HG02678 (cell line): ENCODE results near the gene SIRPA.

Source experiments
- ATAC-seq: cut with Tn5 transposase; IDR thresholded peaks from one replicate; pipeline ENCODE4 v1.9.1; 2021; ENCODE audit warnings: mild to moderate bottlenecking, moderate library complexity; ENCODE audit not compliant: unreplicated experiment

SIRPA gene

DNA sequence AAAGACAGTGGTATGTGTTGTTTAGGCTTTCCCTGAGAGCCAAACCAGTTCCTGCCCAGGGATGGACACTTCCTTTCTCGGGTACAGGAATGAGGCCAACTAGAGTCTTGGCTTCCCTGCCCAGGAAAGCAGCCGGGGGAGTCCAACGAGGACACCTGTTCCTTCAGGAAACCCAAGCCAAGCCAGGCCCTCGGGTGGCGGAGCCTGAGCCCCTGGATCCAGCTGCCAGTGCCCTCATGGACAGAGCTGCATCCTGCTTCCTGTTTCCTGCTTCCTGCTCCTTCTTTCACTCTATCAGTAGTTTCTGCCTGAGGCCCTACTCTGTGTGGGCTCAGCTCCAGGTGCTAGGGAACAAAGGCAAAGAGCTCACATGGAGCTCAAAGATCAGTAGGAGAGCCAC lies 7.9 kb upstream of the SIRPA start:
- ATAC-seq = no peak

DNA sequence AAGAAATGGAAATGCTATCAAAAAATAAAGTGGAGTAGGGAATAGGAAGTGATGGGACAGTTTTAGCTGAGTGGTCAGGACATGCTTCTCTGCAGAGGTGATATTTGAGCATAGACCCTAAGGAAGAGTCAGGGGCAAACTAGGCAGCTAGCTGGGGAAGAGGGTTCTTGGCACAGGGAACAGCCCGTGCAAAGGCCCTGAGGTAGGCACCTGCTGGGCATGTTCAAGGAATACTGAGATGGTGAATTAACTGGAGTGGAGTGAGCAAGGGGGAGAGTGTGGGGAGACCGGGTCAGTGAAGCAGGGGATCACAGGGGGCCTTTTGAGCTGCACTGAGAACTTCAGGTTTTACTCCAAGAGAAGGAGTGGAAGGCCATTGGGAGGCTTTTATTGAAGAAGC lies 7.5 kb upstream of the SIRPA start:
- ATAC-seq = no peak

DNA sequence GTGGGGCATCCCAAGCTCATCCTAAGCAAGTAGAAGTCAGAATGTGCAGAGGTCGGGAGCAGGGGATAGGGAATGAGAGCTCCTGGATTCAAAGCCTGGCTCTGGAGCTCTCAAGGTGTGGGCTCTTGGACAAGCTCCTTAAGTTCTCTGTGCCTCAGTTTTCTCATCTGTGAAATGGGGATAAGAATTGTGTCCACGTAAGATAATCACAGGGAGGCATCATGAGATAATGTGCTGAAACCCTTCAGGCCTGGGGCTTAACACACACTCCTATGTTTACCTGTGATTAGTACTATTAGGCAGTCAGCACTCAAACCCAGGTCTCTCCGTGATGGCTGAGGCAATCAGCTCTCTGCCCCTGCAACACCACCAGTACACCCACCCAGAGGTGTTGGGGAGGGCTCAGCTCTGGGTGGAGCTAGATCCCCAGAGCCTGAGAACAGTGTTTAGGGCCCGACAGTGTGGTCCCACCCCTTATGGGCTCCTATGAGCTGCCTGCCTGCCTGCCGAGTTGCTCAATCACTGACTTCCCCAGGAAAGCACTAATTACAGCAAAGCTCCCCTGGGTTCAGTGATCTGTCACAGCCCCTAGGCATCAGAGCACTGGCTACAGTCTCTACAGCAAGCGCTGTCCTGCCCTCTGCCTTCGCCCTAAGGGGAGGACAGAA lies 6.3 kb upstream of the SIRPA start:
- no peak for ATAC-seq

DNA sequence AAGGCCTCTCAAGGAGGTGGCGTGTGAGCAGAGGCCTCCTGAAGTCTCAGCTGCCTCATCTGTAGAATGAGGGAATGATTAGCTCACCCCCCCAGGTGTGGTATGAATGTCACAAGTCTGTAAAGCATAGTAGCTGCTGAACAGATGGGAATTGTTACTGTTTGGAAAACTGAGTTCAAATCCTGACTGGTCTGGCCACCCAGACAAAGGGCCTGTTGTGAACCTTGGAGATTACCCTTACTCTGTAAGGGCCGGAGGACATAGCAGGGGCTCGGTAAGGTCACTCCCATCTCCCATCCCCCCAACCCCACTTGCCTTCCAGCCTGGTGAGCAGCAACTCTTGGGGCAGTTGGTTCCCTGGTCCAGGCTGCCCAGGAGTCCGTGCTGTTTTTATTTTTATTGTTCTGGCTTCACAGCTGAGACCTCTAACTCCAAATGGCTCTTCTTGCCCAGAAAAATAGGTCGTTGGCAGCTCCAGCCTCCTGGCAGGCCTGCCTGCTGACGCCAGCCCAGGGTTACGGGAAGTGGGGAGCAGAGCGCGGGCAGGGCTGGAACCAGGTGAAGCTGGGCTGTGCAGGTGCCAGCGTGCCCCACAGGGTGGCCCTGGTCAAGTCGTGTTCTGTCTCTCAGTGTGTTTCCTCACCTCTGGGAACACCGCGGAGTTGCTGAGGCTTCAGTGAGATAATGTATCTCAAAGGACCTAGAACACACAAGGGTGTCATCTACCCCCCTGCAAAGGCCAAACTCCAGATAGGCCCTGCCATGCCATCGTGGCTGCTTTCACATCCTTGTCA lies 4.5 kb upstream of the SIRPA start:
- ATAC-seq = no peak

DNA sequence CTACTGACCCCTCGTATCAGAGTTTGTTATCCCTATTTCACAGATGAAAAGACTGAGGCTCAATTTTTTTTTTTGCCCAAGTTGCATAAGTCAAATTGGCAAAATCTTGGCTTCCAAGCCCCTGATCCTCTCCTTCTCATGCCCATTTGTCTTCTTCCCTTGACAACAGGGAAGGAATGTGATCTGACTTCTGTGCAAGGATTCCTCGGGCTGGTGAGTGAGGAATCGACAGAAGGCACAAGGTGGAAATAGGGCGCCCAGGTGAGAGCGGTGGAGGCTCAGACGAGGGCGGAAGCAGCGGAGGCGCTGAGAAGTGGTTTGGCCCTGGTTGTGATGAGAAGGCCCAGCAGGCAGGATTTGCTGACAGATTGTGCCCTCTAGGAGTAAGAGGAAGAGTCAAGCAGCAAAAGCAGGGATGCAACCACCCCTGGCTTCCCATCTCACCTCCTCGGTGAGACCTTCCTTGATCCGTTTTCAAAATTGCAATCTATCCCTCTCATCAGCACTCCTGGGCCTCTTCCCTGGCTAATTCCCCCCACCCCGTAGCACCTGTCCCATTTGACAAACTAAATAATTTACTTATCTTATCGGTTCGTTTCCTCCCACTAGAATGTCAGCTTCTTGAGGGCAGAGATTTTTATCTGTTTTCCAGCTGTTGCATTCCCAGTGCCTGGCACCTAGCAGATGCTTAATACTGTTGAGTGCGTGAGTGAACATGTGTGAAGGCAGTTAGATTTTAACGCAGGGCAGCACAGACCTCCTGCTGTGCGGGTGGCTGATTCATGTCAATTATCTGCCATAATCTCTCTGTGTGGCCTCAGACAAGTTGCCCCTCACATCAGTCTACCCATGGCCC lies 3.7 kb upstream of the SIRPA start:
- no peak for ATAC-seq

DNA sequence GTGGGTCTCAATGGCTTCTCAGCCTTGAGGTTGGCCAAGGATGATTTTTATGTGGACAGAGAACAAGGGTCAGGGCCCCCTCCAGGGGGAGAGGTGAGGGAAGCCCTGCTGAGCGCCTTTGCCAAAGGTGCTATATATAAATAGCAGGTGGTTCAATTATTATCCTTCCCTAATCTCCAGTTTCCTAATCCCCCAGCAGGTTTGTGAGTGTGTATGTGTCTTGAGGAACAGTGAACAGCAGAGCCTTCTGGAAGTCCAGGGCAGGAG lies 3.2 kb upstream of the SIRPA start:
- ATAC-seq = no peak

DNA sequence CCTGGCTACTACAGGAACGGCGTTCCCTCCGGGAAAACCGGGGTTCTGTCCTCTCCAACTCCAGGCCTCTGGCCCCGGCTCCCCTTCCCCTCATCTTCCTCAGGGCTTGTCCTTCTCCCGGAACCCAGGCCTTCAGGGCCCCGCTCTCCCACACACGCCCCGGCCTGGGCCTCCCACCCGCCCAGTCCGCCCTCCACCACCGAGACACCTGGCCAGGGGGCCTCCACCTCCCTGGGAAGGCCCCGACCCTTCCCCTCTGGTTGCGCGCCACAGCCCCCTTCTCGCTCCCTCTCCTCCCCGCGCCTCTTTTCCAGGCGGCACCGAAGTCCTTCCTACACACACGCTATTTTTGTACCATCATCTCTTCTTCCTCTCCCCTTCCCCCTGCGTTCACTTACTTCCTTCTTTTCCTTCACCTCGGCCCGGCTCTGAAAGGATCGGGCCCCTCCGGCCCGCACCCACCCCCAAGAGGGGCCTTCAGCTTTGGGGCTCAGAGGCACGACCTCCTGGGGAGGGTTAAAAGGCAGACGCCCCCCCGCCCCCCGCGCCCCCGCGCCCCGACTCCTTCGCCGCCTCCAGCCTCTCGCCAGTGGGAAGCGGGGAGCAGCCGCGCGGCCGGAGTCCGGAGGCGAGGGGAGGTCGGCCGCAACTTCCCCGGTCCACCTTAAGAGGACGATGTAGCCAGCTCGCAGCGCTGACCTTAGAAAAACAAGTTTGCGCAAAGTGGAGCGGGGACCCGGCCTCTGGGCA lies 1.3 kb upstream of the SIRPA start:
- no peak for ATAC-seq

DNA sequence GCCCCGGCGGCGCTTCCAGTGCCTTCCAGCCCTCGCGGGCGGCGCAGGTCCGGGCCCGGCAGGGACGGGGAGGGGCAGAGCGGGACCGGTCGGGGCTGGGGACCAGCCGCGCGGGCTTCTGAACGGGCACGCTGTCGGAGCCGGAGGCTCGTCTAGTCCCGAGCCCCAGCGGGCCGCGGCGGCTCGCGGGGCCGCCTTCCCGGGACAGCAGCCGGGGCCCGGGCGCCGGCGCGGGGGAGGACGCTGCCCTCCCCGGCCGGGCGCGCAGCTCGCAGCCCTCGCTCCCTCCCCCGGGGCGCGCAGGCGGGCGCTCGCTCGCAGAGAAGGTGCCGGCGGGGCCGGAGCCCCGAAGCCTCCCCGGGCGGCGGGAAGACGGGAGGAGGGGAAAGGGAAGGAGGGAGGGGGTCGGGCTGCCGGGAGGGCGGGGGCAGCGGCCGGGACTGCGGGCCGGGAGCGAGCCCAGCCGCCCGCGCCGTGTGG lies 696 bp upstream of the SIRPA start:
- ATAC-seq = no peak

DNA sequence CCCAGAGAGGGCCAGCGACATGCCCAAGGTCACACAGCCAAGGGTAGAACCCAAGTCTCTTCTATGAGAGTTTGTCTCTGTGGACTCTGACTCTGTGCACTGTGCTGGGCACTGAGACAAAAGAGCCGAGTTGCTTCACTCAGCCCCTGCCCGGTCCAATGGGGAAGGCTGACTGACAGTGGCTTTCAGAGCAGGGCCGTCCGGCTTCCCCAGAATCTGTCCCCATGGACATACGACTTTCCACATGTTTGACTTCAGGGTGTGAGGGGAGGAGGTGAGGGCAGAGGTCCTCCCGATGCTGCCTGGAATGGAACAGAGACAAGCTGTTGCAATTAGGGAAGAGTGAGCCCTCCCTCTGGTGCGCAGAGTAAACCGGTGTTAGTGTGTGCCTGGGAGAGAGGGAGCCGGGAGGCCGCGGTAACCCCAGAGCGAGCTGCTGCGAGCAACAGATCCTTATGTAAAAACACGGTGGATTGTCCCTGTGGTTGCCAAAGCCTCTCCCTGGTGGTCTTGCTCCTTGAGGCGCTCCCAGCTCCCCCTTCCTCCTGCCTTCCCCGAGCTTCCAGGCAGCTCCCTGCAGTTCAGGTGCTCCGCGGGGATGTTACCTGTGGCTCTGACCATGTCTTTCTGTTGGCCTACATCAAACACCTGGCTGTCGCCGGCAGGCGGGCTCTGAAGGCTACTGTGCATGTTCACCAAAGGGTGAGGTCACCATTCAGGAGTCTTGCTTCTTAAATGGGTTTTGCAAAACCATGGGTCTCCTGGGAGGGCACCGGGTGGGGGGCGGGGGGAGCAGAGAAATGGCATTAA lies 672 bp downstream of the SIRPA start:
- ATAC-seq = no peak

DNA sequence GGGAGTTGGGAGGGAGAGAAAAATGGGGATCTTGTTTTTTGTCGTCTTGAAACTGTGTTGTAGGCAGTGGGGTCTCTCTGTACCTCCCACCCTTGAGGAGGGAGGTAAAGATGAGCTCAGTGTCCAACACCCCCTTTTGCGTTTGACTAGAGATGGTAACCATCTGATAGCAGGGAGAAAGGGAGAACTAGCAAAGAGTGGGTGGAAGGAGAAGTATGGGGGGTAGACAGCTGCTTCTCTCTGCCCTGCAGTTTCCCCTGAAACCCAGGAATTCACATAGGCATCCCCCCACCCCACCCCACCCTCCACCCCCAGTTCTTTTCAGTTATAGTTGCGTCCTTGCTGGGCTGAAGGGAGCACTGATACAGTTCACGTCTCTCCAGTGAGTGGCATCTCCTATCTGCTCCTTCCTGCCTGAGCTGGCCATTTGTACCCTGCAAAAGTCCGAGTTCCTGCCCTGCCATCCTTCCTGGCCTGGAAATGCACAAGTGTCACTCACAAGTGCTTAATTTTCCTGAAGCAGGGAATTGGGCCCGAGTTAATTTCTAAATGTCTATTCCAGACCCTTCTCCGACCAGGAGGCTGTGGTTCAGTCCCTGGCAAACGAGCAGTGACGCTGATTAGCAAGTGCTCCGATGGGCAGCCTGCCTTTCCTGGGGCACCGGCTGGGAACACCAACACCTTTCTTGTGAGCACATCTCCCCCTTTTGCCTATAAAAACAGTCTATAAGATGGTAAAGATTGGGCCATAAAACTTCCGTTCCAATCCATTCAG lies 1.5 kb downstream of the SIRPA start:
- ATAC-seq = no peak

DNA sequence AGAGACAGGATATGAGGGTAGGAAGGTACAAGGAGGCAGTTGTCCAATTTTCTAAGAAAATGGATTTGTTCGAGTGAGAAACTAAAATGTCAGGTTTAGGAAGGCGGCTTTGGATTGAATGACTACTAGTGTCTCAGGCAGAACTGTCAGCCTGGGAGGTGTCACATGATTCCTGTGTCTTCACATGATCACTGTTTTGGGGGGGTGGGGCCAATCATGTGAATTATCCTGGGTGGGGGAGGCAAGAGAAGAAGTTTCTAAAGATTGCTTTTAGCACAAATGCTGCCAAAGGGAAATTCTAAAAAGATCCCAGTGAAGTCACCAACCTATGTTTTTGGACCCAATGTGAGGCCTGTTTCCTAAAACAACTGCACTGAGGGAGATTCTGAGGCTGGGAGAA lies 2.3 kb downstream of the SIRPA start:
- ATAC-seq = no peak

DNA sequence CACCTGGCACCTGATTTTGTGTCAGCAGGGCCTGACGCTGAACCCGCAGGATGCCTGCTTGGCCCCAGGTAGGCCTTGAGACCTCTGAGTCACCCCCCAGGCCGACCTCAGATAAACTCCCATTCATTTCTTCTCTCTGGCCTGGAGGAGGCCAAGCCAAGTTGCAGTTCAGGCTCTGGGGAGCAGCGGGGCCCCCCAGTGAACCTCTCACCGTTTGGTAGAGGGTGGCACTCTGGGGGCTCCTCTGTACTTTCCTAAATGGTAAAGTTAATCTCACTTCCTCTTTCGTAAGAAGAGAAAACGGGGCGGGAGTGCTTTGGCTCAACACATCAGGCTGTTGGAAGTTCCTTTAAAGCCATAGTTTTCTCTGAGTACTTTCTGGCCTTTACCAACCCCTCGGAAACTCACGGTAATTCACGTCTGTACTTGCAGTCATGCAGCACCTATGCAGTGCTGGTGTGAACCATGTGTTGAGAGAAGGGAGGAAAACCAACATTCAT lies 2.8 kb downstream of the SIRPA start:
- peak; percentile 62 for ATAC-seq

DNA sequence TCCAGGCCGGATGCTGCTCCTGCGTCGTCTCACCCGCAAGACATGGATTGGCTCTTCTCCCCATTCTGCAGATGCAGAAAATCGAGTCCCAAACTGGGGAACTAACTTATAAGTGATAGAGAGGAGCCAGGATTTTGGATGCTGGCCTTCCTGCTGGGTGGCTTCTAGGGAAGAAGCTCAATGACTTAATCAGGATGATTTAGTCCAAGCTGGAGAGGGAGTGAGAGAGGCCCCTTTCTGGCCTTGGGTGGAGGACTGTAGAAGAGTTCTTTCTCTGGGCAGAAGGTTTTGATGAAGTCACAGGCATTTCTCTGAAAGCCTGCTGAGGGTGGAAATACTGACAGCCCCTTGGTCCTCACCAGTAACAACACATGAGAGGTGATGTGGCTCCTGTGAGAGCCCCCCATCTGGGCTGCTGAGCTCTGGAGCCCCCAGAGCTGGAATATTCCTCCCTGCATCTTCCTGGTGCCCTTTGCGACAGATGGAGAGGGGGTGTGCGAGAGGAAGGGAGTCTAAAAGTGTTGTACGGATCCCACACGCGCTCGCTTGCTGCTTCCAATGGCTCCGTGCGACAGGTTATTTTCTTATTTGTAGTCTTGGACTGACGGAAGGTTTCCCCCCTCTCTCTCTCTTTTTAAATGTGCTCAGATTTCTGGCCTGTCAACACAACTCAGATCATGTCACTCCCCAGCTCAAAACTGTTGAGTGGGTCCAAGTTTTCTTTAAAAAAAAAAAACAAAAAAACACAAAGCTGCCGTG lies 3.5 kb downstream of the SIRPA start:
- ATAC-seq = no peak

DNA sequence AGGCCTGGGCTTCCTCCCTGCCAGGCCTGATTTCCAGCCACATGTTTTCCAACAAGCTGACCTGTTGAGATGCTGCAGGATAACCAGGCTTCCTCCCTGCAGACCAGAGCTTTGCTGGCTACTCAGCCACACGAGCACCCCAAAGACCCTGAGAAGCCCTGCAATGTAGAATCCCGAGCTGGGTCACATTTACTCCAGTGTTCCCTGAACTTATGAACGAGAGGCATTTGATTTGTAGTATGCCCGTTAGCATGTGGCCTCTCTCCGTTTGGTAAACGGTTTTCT lies 4.0 kb downstream of the SIRPA start:
- ATAC-seq = no peak

DNA sequence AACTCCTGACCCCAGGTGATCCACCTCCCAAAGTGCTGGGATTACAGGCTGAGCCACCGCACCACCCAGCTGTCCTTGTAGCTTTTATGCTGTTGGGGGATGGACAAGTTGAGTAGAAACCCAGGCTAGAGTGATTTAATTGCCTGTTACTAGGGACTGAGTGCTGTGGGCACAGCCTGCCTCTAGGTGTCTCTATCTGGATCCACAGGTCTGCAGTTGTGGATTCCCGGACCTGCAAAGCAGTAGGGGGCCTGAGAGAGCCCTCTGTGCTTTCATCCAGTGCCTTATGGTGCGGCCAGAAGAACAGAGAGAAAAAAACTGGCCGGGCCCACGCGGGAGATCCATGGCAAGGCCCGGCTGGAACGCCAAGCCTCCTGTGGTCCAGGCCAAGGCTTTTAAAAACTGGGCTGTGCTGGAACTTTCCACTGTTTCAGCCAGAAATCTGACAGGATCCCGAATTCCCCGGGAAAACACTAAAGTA lies 5.2 kb downstream of the SIRPA start:
- peak; percentile 46 for ATAC-seq

DNA sequence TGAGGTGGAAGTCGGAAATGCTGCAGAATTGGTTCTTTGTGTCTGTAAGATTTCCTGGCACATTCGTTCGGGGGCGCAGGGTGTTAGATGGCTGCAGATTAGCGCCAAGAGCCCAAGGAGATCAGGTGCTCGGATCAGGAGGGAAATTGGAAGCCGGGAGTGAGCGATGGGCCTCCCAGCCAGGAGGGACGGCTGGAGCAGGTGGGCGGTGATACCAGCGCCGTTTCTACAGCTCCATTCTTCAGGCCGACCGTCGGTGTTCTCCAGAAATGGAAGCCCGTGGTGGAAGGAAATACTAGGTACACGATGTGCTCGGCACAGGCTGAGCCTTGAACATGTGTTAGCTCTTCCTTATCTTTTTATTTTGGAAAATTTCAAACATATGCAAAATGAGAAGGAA lies 6.5 kb downstream of the SIRPA start:
- ATAC-seq = no peak

DNA sequence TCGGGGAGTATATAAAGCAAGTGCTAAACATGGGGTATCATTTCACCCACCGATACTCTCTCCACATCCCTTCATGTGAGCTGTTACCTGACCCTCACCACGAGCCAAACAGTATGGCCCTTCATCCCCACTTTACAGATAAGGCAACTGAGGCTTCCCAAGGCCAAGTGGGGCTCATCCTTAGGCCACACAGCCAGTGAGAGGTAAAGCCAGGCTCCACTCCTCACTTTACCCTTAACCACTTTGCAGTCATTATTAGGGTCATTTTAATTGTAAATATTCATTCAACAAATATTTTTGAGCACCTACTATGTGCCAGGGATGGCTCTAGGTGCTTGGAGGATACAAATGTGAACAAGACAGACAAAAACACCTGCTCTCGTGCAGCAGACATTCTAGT lies 7.0 kb downstream of the SIRPA start:
- no peak for ATAC-seq

DNA sequence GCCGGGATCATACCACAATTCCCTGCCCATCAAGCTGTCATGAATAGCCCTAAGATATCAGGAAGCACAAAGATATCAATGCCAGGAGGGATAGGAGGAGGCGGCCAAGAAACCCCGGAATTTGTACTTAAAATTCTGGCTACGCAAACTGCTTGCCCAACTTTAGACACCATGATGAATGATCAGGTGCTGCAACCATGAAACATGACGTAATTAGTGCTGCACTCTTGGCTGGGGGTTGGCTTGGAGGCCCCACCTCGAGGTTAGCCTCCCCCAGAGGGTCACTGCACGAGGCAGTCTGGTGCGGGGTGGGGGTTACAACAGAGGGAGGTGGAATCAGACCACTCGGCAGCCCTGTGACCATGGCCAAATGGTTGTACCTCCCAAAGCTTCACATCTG lies 8.9 kb downstream of the SIRPA start:
- ATAC-seq = no peak

DNA sequence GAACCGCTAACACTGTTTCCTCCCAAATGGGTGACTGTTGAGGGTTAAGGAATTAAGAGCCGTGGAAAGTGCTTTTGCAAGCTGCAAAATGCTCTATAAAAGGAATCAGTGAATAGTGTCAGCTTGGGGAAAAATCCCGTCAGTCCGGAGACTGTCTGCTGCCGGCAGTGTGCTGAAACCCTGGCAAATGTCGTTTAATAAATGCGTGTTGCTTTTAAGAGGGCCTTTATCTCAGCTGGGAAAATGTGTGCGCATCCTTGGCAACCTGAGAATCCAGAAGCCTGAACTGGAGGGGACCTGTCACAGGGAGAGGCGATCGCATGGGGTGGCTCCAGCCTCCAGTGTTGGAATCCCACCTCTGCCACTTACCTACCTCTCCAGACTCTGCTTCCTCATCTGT lies 9.8 kb downstream of the SIRPA start:
- no peak for ATAC-seq
